K562 (cell line): ENCODE results near the gene SLC10A2. TPM values are rescaled to one million over a fixed set of nuclear protein-coding genes. Genes with fewer than 3 reads are reported as not detected.

Experiments
- ATAC-seq: fragments of 200-7000 bp; cut with Tn5 transposase; 3 replicates; pipeline ENCODE4 v1.9.1; 2020; ENCODE audit warnings: moderate library complexity
- BruUV-seq: library from RNA; stranded (reverse); fragments of 400-500 nt; replicated peaks from 2 replicates; lab custom pipeline; 2021; lab: Mats Ljungman, UMichigan
- CTCF ChIA-PET: fragments of 300-600 bp; formaldehyde crosslinking; extraction: SDS; loops from one replicate; lab custom pipeline; 2021; ENCODE audit warnings: low intra/inter-chr PET ratio; lab: Yijun Ruan, JAX
- POLR2A ChIA-PET: fragments of 300-600, 350-650 bp; sonication (Branson Sonifier 250); formaldehyde crosslinking; extraction: SDS; loops from one replicate; lab custom pipeline; 2021; ENCODE audit warnings: antibody characterized with exemption, inconsistent platforms; lab: Yijun Ruan, JAX
- DNase-seq, 4 experiments: peaks; one replicate each; pipeline versions ENCODE4 v3.0.0 to v3.0.0-alpha.2; 2011 to 2018; ENCODE audit warnings: low spot score in 3 of 4, mixed read lengths in 3 of 4; ENCODE audit errors: extremely low read depth in 1 of 4
- FAIRE-seq: peaks from 2 replicates; lab custom pipeline; 2011; peaks lifted over from hg19 to GRCh38; lab: Jason Lieb, UNC
- H2AFZ ChIP-seq: 2 replicates; pipeline ENCODE4 v1.6.0; 2011; ENCODE audit warnings: low read depth, low read length, control low read depth, inconsistent platforms
- H3K27ac ChIP-seq: fragments of 200-600 bp; 3 replicates; pipeline ENCODE4 v1.8.0; 2011; ENCODE audit warnings: low read depth, mild to moderate bottlenecking, control low read depth, inconsistent platforms, low read length, moderate library complexity, mixed read lengths; ENCODE audit errors: extremely low read depth
- H3K27me3 ChIP-seq, 2 experiments: fragments of 300-600 bp in 1 of 2; 2 replicates in 1 of 2; 3 replicates in 1 of 2; pipeline versions ENCODE4 v1.6.0 to v1.8.0; 2011; ENCODE audit warnings: inconsistent platforms in 2 of 2, low read length in 2 of 2, mild to moderate bottlenecking in 1 of 2, mixed read lengths in 1 of 2, moderate library complexity in 1 of 2; ENCODE audit not compliant: control insufficient read depth in 2 of 2, insufficient read depth in 2 of 2
- H3K36me3 ChIP-seq: fragments of 300-600 bp; 3 replicates; pipeline ENCODE4 v1.8.0; 2011; ENCODE audit warnings: mild to moderate bottlenecking, low read length, inconsistent platforms; ENCODE audit not compliant: control insufficient read depth, insufficient read depth
- H3K4me1 ChIP-seq, 2 experiments: fragments of 200-600 bp in 1 of 2; replicated peaks in 1 of 2; 2 replicates in 1 of 2; 3 replicates in 1 of 2; pipeline versions ENCODE4 v1.5.1 to v1.8.0; 2011; ENCODE audit warnings: inconsistent platforms in 2 of 2, low read length in 2 of 2, mild to moderate bottlenecking in 1 of 2, mixed read lengths in 1 of 2, moderate library complexity in 1 of 2; ENCODE audit not compliant: control insufficient read depth in 2 of 2, insufficient read depth in 2 of 2
- H3K4me2 ChIP-seq: 2 replicates; pipeline ENCODE4 v1.6.1; 2011; ENCODE audit warnings: low read length, control low read depth, inconsistent platforms, mixed read lengths; ENCODE audit not compliant: insufficient read depth
- H3K4me3 ChIP-seq: fragments of 200-600 bp; sonication (generic), shearing (Covaris generic); 2 replicates; pipeline ENCODE4 v1.5.1; 2016; ENCODE audit warnings: control low read depth, inconsistent platforms
- H3K79me2 ChIP-seq: fragments of 200-600 bp; 3 replicates; pipeline ENCODE4 v1.8.0; 2011; ENCODE audit warnings: low read length, inconsistent platforms; ENCODE audit not compliant: control insufficient read depth, insufficient read depth
- H3K9ac ChIP-seq, 2 experiments: 2 replicates each; pipeline versions ENCODE4 v1.6.0 to v1.6.1; 2011; ENCODE audit warnings: low read depth in 2 of 2, low read length in 2 of 2, control low read depth in 1 of 2, inconsistent platforms in 1 of 2, mild to moderate bottlenecking in 1 of 2, mixed read lengths in 1 of 2; ENCODE audit not compliant: insufficient read depth in 1 of 2
- H3K9me1 ChIP-seq: one replicate; pipeline ENCODE4 v1.6.0; 2011; ENCODE audit warnings: inconsistent platforms, mild to moderate bottlenecking, low read length, moderate library complexity; ENCODE audit not compliant: control insufficient read depth, insufficient read depth
- H3K9me3 ChIP-seq: replicated peaks from 2 replicates; pipeline ENCODE4 v1.5.1; 2011; ENCODE audit warnings: low read depth, low read length, inconsistent platforms; ENCODE audit not compliant: control insufficient read depth, insufficient read depth
- H4K20me1 ChIP-seq: replicated peaks from 2 replicates; pipeline ENCODE4 v1.6.1; 2011; ENCODE audit warnings: low read length, inconsistent platforms, mixed read lengths; ENCODE audit not compliant: control insufficient read depth, insufficient read depth
- NFE2 ChIP-seq: IDR thresholded peaks from 2 replicates; pipeline ENCODE4 v1.6.1; 2014; ENCODE audit warnings: antibody characterized with exemption, low read depth
- ZMIZ1 ChIP-seq, 2 experiments: fragments of 150-350 bp in 1 of 2; IDR thresholded peaks; 2 replicates each; pipeline ENCODE4 v1.6.1; 2012 to 2016; ENCODE audit warnings: low read depth in 2 of 2, low read length in 2 of 2, mild to moderate bottlenecking in 1 of 2, moderate library complexity in 1 of 2
- WGBS: fragments of 100-300 bp; shearing (Covaris generic); methylation state at CpG from one replicate; pipeline ENCODE4 v1.1.6; 2016; ENCODE audit warnings: low coverage, mixed read lengths; ENCODE audit not compliant: insufficient coverage; ENCODE audit errors: missing lambda C conversion rate; 5-methylcytosine and 5-hydroxymethylcytosine counted together
- in situ Hi-C: fragments of 300-500 bp; cut with MboI; formaldehyde crosslinking; loops from 4 replicates; pipeline ENCODE4 v1.15.0; 2018; ENCODE audit warnings: inconsistent platforms, mixed read lengths
- intact Hi-C: fragments of 100-400 bp; cut with micrococcal nuclease; formaldehyde crosslinking; loops from 2 replicates; pipeline ENCODE4 v1.14.2; 2022
- polyA plus RNA-seq, 8 experiments: library from polyadenylated mRNA; depleted of rRNA in 4 of 8; stranded (reverse) in 5 of 8; unstranded in 3 of 8; fragments of >200 nt; fragmentation: Nextera tagmentation in 2 of 8; fragmentation: Illumina TruSeq in 1 of 8; extraction: Ambion mirVana in 2 of 8; extraction: Trizol in 1 of 8; gene quantifications; 2 replicates each; pipeline versions ENCODE4 v1.2.1 to v1.2.3, GENCODE V29; 2011 to 2014; ENCODE audit warnings: inconsistent platforms in 1 of 8, missing spikeins in 1 of 8
- total RNA-seq, 7 experiments: library from RNA; depleted of rRNA in 6 of 7; stranded (reverse); fragments of >200 nt in 6 of 7; fragmentation: Illumina TruSeq in 2 of 7; extraction: Trizol in 2 of 7; gene quantifications; 2 replicates each; pipeline versions ENCODE4 v1.2.1 to v1.2.3, GENCODE V29; 2011 to 2021; ENCODE audit warnings: low replicate concordance in 1 of 7

Gene SLC10A2
- total and polyA plus RNA-seq, 9 of the 15 experiments (the other 6 are each of a cell fraction or from before 2014, with no cell fraction given) = not detected

DNA sequence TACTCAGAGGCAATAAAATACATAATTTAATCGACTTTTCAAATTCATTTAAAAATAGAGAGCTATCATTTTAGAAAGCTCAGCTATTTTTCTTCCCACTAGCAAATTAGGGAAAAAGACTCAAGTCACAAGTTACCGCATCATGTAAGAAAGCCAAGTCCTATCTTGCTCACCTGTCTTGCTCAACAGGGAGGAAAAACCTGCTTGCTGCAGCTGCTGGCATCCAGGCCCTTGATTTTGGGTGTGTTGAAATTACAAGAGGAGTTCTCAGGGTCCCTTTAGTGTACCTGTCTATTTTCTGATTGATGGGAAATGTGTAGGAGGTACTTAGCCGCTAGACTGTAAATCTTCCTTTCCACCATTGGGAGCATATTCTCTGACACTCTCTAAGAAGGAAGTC lies 22.2 kb downstream of the SLC10A2 start (continued):
- TF ChIP-seq ZMIZ1 (IDR thresholded peaks at IDR 0.05; ENCODE audit: low read depth in 2 of 2, low read length in 2 of 2) = no peak

- Histone ChIP-seq H3K4me2 (no peak overlapping the region), H3K79me2 (no peaks in the 10 kb centered on the region), H2AFZ (no peak overlapping the region), H3K27me3 (no peaks in the 10 kb centered on the region), H3K9me1 (no peaks in the 10 kb centered on the region), H3K36me3 (no peaks in the 10 kb centered on the region), H3K4me3 (no peak overlapping the region), H3K4me1 (no peaks in the 10 kb centered on the region), H3K9me3 (no peaks in the 10 kb centered on the region), H3K9ac (no peak overlapping the region), H3K27ac (no peak overlapping the region), H4K20me1 (no peaks in the 10 kb centered on the region)
- no peak for DNase-seq
- no CpG with 5 or more reads among the region's 1 CpG for WGBS
- no peak for ATAC-seq
- ChIA-PET POLR2A (no interaction called here), CTCF (no interaction called here)
- FAIRE-seq = no peak
- no peak for TF ChIP-seq NFE2
- BruUV-seq = no TSS peak
- intact Hi-C loops (no loop called here), in situ Hi-C loops (no loop called here)
Measured at GRCh38 chr13:103040006-103040405, 26.2 kb downstream of the SLC10A2 start.
